Naive thymus-derived CD4-positive, alpha-beta T cell (primary cell): ENCODE results near the gene PLXNA3. TPM values are rescaled to one million over a fixed set of nuclear protein-coding genes. Genes with fewer than 3 reads are reported as not detected.

Experiments
- ATAC-seq: fragments of 150-1000 bp; cut with Tn5 transposase; 2 replicates; pipeline ENCODE4 v1.10.0; 2021; ENCODE audit warnings: mild to moderate bottlenecking, moderate library complexity
- CTCF ChIA-PET: fragments of 350-600 bp; sonication (Branson Sonifier 250); formaldehyde crosslinking; loops from one replicate; lab custom pipeline; 2021; ENCODE audit warnings: antibody characterized with exemption; lab: Charles Lee
- POLR2A ChIA-PET: fragments of 350-600 bp; sonication (Branson Sonifier 250); formaldehyde crosslinking; loops from one replicate; lab custom pipeline; 2021; ENCODE audit warnings: antibody characterized with exemption, inconsistent platforms; lab: Charles Lee
- DNase-seq, 9 donors: peaks; one replicate each; pipeline versions ENCODE4 v3.0.0 to v3.0.0-alpha.2; 2020 to 2022; ENCODE audit warnings: mixed read lengths in 1 of 9
- H3K27ac ChIP-seq: one replicate; pipeline ENCODE4 v1.7.0; 2013; ENCODE audit warnings: mild to moderate bottlenecking, low read depth, low read length, moderate library complexity
- H3K27me3 ChIP-seq, 2 donors: one replicate each; pipeline ENCODE4 v1.7.0; 2013; ENCODE audit warnings: low read length in 2 of 2, mild to moderate bottlenecking in 2 of 2, moderate library complexity in 2 of 2; ENCODE audit not compliant: control insufficient read depth in 2 of 2, insufficient read depth in 2 of 2
- H3K36me3 ChIP-seq, 3 experiments: 1 replicate in 2 of 3; 2 replicates in 1 of 3; pipeline ENCODE4 v1.7.0; 2013; ENCODE audit warnings: low read length in 3 of 3, mild to moderate bottlenecking in 3 of 3, moderate library complexity in 1 of 3; ENCODE audit not compliant: insufficient read depth in 3 of 3, control insufficient read depth in 2 of 3
- H3K4me1 ChIP-seq, 2 donors: one replicate each; pipeline ENCODE4 v1.7.0; 2013; ENCODE audit warnings: low read length in 2 of 2, mild to moderate bottlenecking in 2 of 2, moderate library complexity in 1 of 2; ENCODE audit not compliant: control insufficient read depth in 2 of 2, insufficient read depth in 2 of 2
- H3K4me3 ChIP-seq: 2 replicates; pipeline ENCODE4 v1.7.0; 2013; ENCODE audit warnings: mild to moderate bottlenecking, low read length
- H3K9me3 ChIP-seq, 3 experiments: 1 replicate in 2 of 3; 2 replicates in 1 of 3; pipeline ENCODE4 v1.7.0; 2013; ENCODE audit warnings: low read length in 3 of 3; ENCODE audit not compliant: control insufficient read depth in 2 of 3
- H3K27ac Mint-ChIP-seq, 9 donors: one replicate each; pipeline ENCODE4 v1.8.0; 2020 to 2022; ENCODE audit warnings: mixed read lengths in 9 of 9, mild to moderate bottlenecking in 8 of 9, moderate library complexity in 5 of 9, inconsistent platforms in 2 of 9
- H3K27me3 Mint-ChIP-seq, 5 donors: one replicate each; pipeline ENCODE4 v1.8.0; 2021 to 2022; ENCODE audit warnings: mixed read lengths in 5 of 5, mild to moderate bottlenecking in 1 of 5
- H3K36me3 Mint-ChIP-seq, 5 donors: one replicate each; pipeline ENCODE4 v1.8.0; 2020 to 2022; ENCODE audit warnings: mixed read lengths in 5 of 5, mild to moderate bottlenecking in 3 of 5, inconsistent platforms in 1 of 5
- H3K4me1 Mint-ChIP-seq, 7 donors: one replicate each; pipeline ENCODE4 v1.8.0; 2020 to 2022; ENCODE audit warnings: mixed read lengths in 7 of 7, mild to moderate bottlenecking in 3 of 7, inconsistent platforms in 1 of 7
- H3K4me3 Mint-ChIP-seq, 10 donors: one replicate each; pipeline ENCODE4 v1.8.0; 2020 to 2022; ENCODE audit warnings: mild to moderate bottlenecking in 10 of 10, mixed read lengths in 10 of 10, moderate library complexity in 6 of 10, inconsistent platforms in 2 of 10
- H3K9me3 Mint-ChIP-seq, 11 donors: one replicate each; pipeline ENCODE4 v1.8.0; 2020 to 2022; ENCODE audit warnings: mixed read lengths in 11 of 11, mild to moderate bottlenecking in 4 of 11, inconsistent platforms in 1 of 11, moderate library complexity in 1 of 11
- intact Hi-C, 2 donors: fragments of 100-400 bp; cut with micrococcal nuclease; formaldehyde crosslinking; loops; one replicate each; pipeline ENCODE4 v1.15.1; 2023
- polyA plus RNA-seq, 2 donors: library from polyadenylated mRNA; unstranded; fragments of 300-500 nt; fragmentation: Illumina TruSeq; gene quantifications; one replicate each; pipeline ENCODE4 v1.2.3, GENCODE V29; 2021
- total RNA-seq, 6 experiments: library from RNA in 5 of 6; stranded (reverse) in 5 of 6; gene quantifications; 1 replicate in 5 of 6; 2 replicates in 1 of 6; pipeline ENCODE4 v1.2.3 and lab custom pipeline; 2021 to 2026

Gene PLXNA3
- total and polyA plus RNA-seq, 7 experiments from 2014 or later: 0.93 to 45.7 (median 42.9) TPM

DNA sequence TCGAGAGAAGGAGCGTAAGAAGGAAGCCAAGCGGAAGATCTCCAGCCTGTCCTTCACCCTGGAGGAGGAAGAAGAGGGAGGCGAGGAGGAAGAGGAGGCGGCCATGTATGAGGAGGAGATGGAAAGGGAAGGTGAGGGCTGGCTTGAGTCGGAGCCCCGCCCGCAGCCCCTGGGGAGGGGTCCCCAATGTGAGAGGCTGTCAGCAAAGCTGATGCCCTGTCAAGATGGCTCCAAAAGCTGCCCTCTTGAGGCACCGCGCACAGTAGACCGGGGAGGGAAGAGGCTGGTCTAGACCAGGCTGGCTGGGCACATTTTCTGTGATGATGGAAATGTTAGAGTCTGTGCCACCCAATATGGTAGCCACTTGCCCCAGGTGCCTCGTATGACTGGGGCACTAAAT, 11.7 kb upstream of the PLXNA3 start:
- ATAC-seq: no peak
- CTCF ChIA-PET: no interaction called here

DNA sequence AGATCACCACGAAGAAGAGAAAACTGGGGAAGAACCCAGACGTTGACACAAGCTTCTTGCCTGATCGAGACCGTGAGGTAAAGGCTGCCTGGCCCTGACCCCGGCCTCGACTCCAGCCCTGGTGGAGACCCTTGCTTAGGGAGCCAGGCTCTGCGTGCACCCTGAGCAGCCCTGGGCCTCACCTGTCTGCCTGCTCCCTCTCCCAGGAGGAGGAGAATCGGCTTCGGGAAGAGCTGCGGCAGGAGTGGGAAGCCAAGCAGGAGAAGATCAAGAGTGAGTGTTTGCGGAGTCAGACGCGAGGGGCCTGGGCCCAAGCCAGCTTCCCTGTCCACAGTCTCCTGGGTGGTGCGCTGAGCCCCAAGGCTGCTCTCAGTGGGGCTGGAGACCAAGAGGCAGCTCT, 9.6 kb upstream of the PLXNA3 start:
- peaks cover 0 to 7% (median 0%) of the 10 kb centered on the region in 5 donors for H3K36me3 Mint-ChIP-seq
- H3K27me3 ChIP-seq: no peaks in the 10 kb centered on the region
- no peak overlapping the region for H3K4me3 ChIP-seq
- peaks cover 0 to 7% (median 5%) of the 10 kb centered on the region in 7 donors for H3K4me1 Mint-ChIP-seq
- intact Hi-C loops: no loop called here
- peaks cover 6 to 10% of the 10 kb centered on the region in 2 donors for H3K4me1 ChIP-seq
- no peaks in the 10 kb centered on the region for H3K9me3 ChIP-seq
- H3K27ac ChIP-seq: no peak overlapping the region
- peaks cover 0 to 42% (median 0%) of the 10 kb centered on the region in 3 experiments for H3K36me3 ChIP-seq
- H3K4me3 Mint-ChIP-seq: no peak overlapping the region
- H3K27me3 Mint-ChIP-seq: no peaks in the 10 kb centered on the region
- ChIA-PET CTCF (no interaction called here), POLR2A (no interaction called here)
- DNase-seq: no peak
- H3K9me3 Mint-ChIP-seq: peaks cover 0 to 4% (median 0%) of the 10 kb centered on the region in 11 donors
- no peak overlapping the region for H3K27ac Mint-ChIP-seq
- ATAC-seq: no peak

More for the DNA sequence above, 11.7 kb upstream of the PLXNA3 start:
- DNase-seq: no peak
- intact Hi-C loops: no loop called here
- peaks cover 0 to 17% (median 10%) of the 10 kb centered on the region in 7 donors for H3K4me1 Mint-ChIP-seq
- peaks cover 0 to 4% (median 0%) of the 10 kb centered on the region in 11 donors for H3K9me3 Mint-ChIP-seq
- Histone ChIP-seq H3K9me3 (no peaks in the 10 kb centered on the region), H3K4me3 (no peak overlapping the region), H3K27me3 (no peaks in the 10 kb centered on the region), H3K4me1 (peaks cover 6 to 14% of the 10 kb centered on the region in 2 donors), H3K27ac (no peak overlapping the region), H3K36me3 (peaks cover 0 to 48% (median 0%) of the 10 kb centered on the region in 3 experiments)
- peak overlapping the region in 1 of 9 donors; percentile 55 for H3K27ac Mint-ChIP-seq
- H3K36me3 Mint-ChIP-seq: peaks cover 0 to 6% (median 0%) of the 10 kb centered on the region in 5 donors
- POLR2A ChIA-PET: interaction anchor here (1.7 to 4.1 kb wide), 3 partner anchors 40 to 49 kb away, joined by 7 to 11 read pairs (median 8); partner anchors contain the start of genes RPL10, SLC10A3 and UBL4A
- no peaks in the 10 kb centered on the region for H3K27me3 Mint-ChIP-seq
- no peak overlapping the region for H3K4me3 Mint-ChIP-seq

DNA sequence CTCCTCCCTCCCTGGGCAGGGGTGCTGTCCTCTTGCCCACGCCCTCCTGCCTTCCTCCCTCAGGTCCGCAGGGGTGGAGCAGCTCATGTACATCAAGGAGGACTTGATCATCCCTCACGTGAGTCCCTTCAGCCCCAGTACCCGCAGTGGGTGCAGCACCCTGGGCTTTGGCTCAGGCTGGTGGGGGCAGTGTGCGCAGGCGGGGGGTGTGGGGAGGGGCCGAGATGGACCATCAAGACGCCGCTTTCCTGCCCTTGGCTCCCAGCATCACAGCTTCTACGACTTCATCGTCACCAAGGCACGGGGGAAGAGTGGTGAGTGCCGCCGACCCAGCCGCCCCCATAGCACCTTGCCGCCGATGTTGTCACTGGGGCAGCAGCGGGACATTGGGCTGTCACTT, 8.5 kb upstream of the PLXNA3 start:
- peaks cover 0 to 42% (median 0%) of the 10 kb centered on the region in 3 experiments for H3K36me3 ChIP-seq
- no peak overlapping the region for H3K4me3 ChIP-seq
- Mint-ChIP-seq H3K9me3 (peaks cover 0 to 4% (median 0%) of the 10 kb centered on the region in 11 donors), H3K27ac (no peak overlapping the region), H3K4me1 (peaks cover 0 to 6% (median 3%) of the 10 kb centered on the region in 7 donors), H3K36me3 (peaks cover 0 to 11% (median 0%) of the 10 kb centered on the region in 5 donors), H3K4me3 (no peak overlapping the region), H3K27me3 (no peaks in the 10 kb centered on the region)
- no peak for ATAC-seq
- H3K27me3 ChIP-seq: no peaks in the 10 kb centered on the region
- POLR2A ChIA-PET: no interaction called here
- no peaks in the 10 kb centered on the region for H3K9me3 ChIP-seq
- CTCF ChIA-PET: no interaction called here
- DNase-seq: no peak
- peaks cover 6% of the 10 kb centered on the region in 2 donors for H3K4me1 ChIP-seq
- H3K27ac ChIP-seq: no peak overlapping the region
- intact Hi-C loops: no loop called here

DNA sequence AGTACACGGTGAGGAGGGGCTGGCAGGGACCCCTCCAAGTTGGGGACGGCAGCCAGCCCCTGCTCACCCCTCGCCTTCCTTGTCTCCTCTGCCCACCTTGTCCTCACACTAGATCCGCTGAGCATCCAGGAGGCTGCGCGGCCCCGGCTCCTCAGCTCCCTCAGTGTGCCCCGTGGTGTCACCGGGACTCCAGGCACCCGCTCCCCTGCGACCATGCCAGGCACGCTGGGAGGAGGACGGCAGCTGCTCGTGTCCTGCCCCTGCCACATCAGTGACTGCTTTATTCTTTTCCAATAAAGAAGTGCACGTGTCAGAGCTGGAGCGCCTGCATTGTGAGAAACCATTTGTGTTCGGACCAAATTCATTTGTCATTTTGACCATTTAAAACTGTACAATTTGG, 7.8 kb upstream of the PLXNA3 start:
- no peak overlapping the region for H3K27ac Mint-ChIP-seq
- H3K4me1 Mint-ChIP-seq: peaks cover 0 to 6% (median 0%) of the 10 kb centered on the region in 7 donors
- Histone ChIP-seq H3K4me1 (no peaks in the 10 kb centered on the region), H3K27ac (no peak overlapping the region), H3K9me3 (no peaks in the 10 kb centered on the region), H3K36me3 (peaks cover 0 to 42% (median 0%) of the 10 kb centered on the region in 3 experiments), H3K4me3 (no peak overlapping the region), H3K27me3 (no peaks in the 10 kb centered on the region)
- ATAC-seq (no peak), DNase-seq (no peak)
- H3K4me3 Mint-ChIP-seq: no peak overlapping the region
- no peaks in the 10 kb centered on the region for H3K27me3 Mint-ChIP-seq
- H3K36me3 Mint-ChIP-seq: peaks cover 0 to 13% (median 0%) of the 10 kb centered on the region in 5 donors
- peaks cover 0 to 4% (median 0%) of the 10 kb centered on the region in 11 donors for H3K9me3 Mint-ChIP-seq
- POLR2A ChIA-PET: interaction anchor here (0.6 kb wide), 1 partner anchor 87 kb away, joined by 5 read pairs; no protein-coding TSS in a partner anchor
- CTCF ChIA-PET: no interaction called here
- intact Hi-C loops: no loop called here

DNA sequence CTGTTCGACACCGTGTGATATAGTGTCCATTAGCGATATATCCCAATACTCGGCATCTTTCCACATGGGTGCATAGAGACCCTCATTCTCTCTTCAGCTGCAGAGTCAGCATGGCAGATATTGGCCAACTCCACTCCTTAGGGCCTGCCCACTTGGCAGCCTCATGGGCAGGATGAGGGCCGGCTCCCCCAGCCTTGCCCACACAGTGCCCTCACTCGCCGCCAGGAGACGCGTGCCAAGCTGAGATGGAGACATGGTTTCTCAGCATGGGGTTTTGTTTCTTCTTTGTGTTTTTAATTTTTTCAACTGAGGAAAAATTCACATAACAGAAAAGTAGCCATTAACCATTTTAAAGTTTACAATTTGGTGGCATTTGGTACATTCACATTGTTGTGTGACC, 5.3 kb upstream of the PLXNA3 start:
- CTCF ChIA-PET: no interaction called here
- H3K4me3 Mint-ChIP-seq: peak overlapping the region in 1 of 10 donors; percentile 12

DNA sequence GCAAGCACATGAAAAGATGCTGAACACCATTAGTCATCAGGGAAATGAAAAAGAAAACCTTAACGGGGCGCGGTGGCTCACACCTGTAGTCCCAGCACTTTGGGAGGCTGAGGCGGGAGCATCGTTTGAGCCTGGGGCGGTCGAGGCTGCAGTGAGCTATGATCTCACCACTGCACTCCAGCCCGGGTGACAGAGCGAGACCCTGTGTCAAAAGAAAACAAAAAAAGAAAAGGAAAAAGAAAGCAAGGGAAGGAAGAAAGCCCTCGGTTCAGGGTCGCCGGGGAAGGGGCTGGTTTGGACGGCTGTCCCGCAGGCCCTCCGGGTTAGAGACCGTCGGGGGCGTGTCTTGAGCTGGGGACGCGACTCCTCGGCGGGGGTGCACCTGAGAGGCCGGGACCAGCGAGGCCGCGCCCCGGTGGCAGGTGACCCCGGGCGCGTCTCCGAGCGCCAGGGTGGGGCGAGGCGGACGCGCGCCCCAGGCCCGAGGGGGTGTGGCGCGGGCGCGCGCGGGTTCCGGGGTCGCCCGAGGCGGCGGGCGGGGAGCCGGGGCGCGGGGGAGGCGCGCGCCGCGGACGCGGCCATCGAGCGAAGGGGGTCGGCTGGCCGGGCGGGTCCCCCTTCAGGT, 478 bp upstream of the PLXNA3 start:
- no peaks in the 10 kb centered on the region for H3K27me3 Mint-ChIP-seq
- CTCF ChIA-PET: no interaction called here
- Histone ChIP-seq H3K9me3 (no peaks in the 10 kb centered on the region), H3K27me3 (no peaks in the 10 kb centered on the region), H3K36me3 (peaks cover 0 to 7% (median 0%) of the 10 kb centered on the region in 3 experiments), H3K4me1 (peaks cover 0 to 3% of the 10 kb centered on the region in 2 donors), H3K27ac (peak overlapping the region; percentile 70), H3K4me3 (peak overlapping the region; percentile 45)
- intact Hi-C loops: loop anchor here (1.0 to 2.0 kb wide), 7 partner anchors 13 to 45 kb away; partner anchors contain the start of genes LAGE3 (in 2 of the 2), FAM50A (in 1 of the 2), GDI1 (in 1 of the 2) and SLC10A3 (in 1 of the 2)
- H3K27ac Mint-ChIP-seq: peak overlapping the region; percentile 86 to 98 (median 94)
- peak overlapping the region; percentile 79 to 97 (median 94) for H3K4me3 Mint-ChIP-seq
- peaks cover 0 to 8% (median 0%) of the 10 kb centered on the region in 5 donors for H3K36me3 Mint-ChIP-seq
- DNase-seq (peak in 7 of 9 donors; percentile 46 to 71 (median 65)), ATAC-seq (peak; percentile 83)
- H3K9me3 Mint-ChIP-seq: peaks cover 0 to 4% (median 0%) of the 10 kb centered on the region in 11 donors
- H3K4me1 Mint-ChIP-seq: peaks cover 4 to 16% (median 9%) of the 10 kb centered on the region in 7 donors
- POLR2A ChIA-PET: interaction anchor here (0.7 to 6.2 kb wide), 9 partner anchors 15 to 69 kb away, joined by 3 to 31 read pairs (median 5); partner anchors contain the start of genes FAM3A, LAGE3, SLC10A3 and TAFAZZIN

More for the DNA sequence above, 5.3 kb upstream of the PLXNA3 start:
- Mint-ChIP-seq H3K9me3 (peaks cover 0 to 6% (median 0%) of the 10 kb centered on the region in 11 donors), H3K36me3 (peaks cover 0 to 6% (median 0%) of the 10 kb centered on the region in 5 donors), H3K4me1 (peaks cover 4 to 9% (median 5%) of the 10 kb centered on the region in 7 donors), H3K27me3 (no peaks in the 10 kb centered on the region), H3K27ac (no peak overlapping the region)
- H3K9me3 ChIP-seq: no peaks in the 10 kb centered on the region
- intact Hi-C loops: no loop called here
- DNase-seq: no peak
- POLR2A ChIA-PET: no interaction called here
- ATAC-seq: no peak
- no peak overlapping the region for H3K27ac ChIP-seq
- H3K4me3 ChIP-seq: no peak overlapping the region
- H3K27me3 ChIP-seq: no peaks in the 10 kb centered on the region
- H3K36me3 ChIP-seq: peaks cover 0 to 33% (median 0%) of the 10 kb centered on the region in 3 experiments
- H3K4me1 ChIP-seq: no peaks in the 10 kb centered on the region
